ENCODE results near the gene CUX1. TPM values are rescaled to one million over a fixed set of nuclear protein-coding genes. Genes with fewer than 3 reads are reported as not detected.
"Not testable (repeated sequence)": the region's sequence is repeated elsewhere in the genome, so short reads cannot be mapped to it uniquely, and the experiment has no call there.

CUX1 gene
- total and polyA plus RNA-seq, 4 donors = 40.5 to 138 (median 69.1) TPM

- Histone ChIP-seq H3K27ac (ENCODE audit: low read depth in 1 of 2, low read length in 1 of 2) (no peak overlapping the region), H3K4me1 (ENCODE audit: control insufficient read depth in 5 of 5, insufficient read depth in 5 of 5, low read length in 5 of 5) (peaks cover 0 to 4% (median 0%) of the 10 kb centered on the region in 5 donors), H3K9me3 (ENCODE audit: control insufficient read depth in 4 of 4, insufficient read depth in 3 of 4, low read length in 3 of 4) (no peaks in the 10 kb centered on the region), H3K36me3 (ENCODE audit: control insufficient read depth in 4 of 4, insufficient read depth in 4 of 4, low read length in 4 of 4) (peaks cover 0 to 7% (median 0%) of the 10 kb centered on the region in 4 donors), H3K4me3 (no peak overlapping the region), H3K27me3 (ENCODE audit: control insufficient read depth in 3 of 3, insufficient read depth in 3 of 3, low read length in 2 of 3) (no peaks in the 10 kb centered on the region), H3K9ac (ENCODE audit: insufficient read depth in 1 of 2, low read length in 2 of 2) (no peak overlapping the region)
- DNase-seq = no peak
- ATAC-seq (ENCODE audit: insufficient read depth, low FRiP score) = no peak
- no peak for TF ChIP-seq CTCF (IDR thresholded peaks at IDR 0.05; ENCODE audit: control extremely low read depth, extremely low read depth)
- WGBS, 2 donors = 97% methylated on average over 14 of the region's 14 CpGs
Observed at GRCh38 chr7:101832685-101833375, 15.4 kb downstream of the CUX1 start.

GRCh38 chr7:101833799-101834198 lies 16.4 kb downstream of the CUX1 start:
- Histone ChIP-seq H3K27ac (ENCODE audit: low read depth in 1 of 2, low read length in 1 of 2) (no peak overlapping the region), H3K36me3 (ENCODE audit: control insufficient read depth in 4 of 4, insufficient read depth in 4 of 4, low read length in 4 of 4) (peaks cover 0 to 7% (median 0%) of the 10 kb centered on the region in 4 donors), H3K9me3 (ENCODE audit: control insufficient read depth in 4 of 4, insufficient read depth in 3 of 4, low read length in 3 of 4) (no peaks in the 10 kb centered on the region), H3K4me1 (ENCODE audit: control insufficient read depth in 5 of 5, insufficient read depth in 5 of 5, low read length in 5 of 5) (peaks cover 0 to 4% (median 0%) of the 10 kb centered on the region in 5 donors), H3K9ac (ENCODE audit: insufficient read depth in 1 of 2, low read length in 2 of 2) (no peak overlapping the region), H3K27me3 (ENCODE audit: control insufficient read depth in 3 of 3, insufficient read depth in 3 of 3, low read length in 2 of 3) (no peaks in the 10 kb centered on the region), H3K4me3 (no peak overlapping the region)
- DNase-seq (no peak), ATAC-seq (ENCODE audit: insufficient read depth, low FRiP score) (no peak)
- 88 to 94% methylated on average over 9 of the region's 9 CpGs for WGBS, 2 donors
- TF ChIP-seq CTCF (IDR thresholded peaks at IDR 0.05; ENCODE audit: control extremely low read depth, extremely low read depth) = no peak

GRCh38 chr7:101835136-101835535 lies 17.7 kb downstream of the CUX1 start:
- WGBS, 2 donors = 98 to 99% methylated on average over 12 of the region's 12 CpGs
- no peak overlapping the region for H3K27ac ChIP-seq (ENCODE audit: low read depth in 1 of 2, low read length in 1 of 2)
- ATAC-seq (ENCODE audit: insufficient read depth, low FRiP score) (no peak), DNase-seq (no peak)
- no peak overlapping the region for H3K9ac ChIP-seq (ENCODE audit: insufficient read depth in 1 of 2, low read length in 2 of 2)
- peaks cover 0 to 3% (median 0%) of the 10 kb centered on the region in 5 donors for H3K4me1 ChIP-seq (ENCODE audit: control insufficient read depth in 5 of 5, insufficient read depth in 5 of 5, low read length in 5 of 5)
- no peak for TF ChIP-seq CTCF (IDR thresholded peaks at IDR 0.05; ENCODE audit: control extremely low read depth, extremely low read depth)
- no peaks in the 10 kb centered on the region for H3K9me3 ChIP-seq (ENCODE audit: control insufficient read depth in 4 of 4, insufficient read depth in 3 of 4, low read length in 3 of 4)
- peaks cover 0 to 7% (median 0%) of the 10 kb centered on the region in 4 donors for H3K36me3 ChIP-seq (ENCODE audit: control insufficient read depth in 4 of 4, insufficient read depth in 4 of 4, low read length in 4 of 4)
- no peak overlapping the region for H3K4me3 ChIP-seq
- H3K27me3 ChIP-seq (ENCODE audit: control insufficient read depth in 3 of 3, insufficient read depth in 3 of 3, low read length in 2 of 3) = no peaks in the 10 kb centered on the region

GRCh38 chr7:101837433-101837832 lies 20.0 kb downstream of the CUX1 start:
- not testable (repeated sequence) for H3K4me1 ChIP-seq (ENCODE audit: control insufficient read depth in 5 of 5, insufficient read depth in 5 of 5, low read length in 5 of 5); H3K9ac ChIP-seq (ENCODE audit: insufficient read depth in 1 of 2, low read length in 2 of 2); ATAC-seq (ENCODE audit: insufficient read depth, low FRiP score); H3K4me3 ChIP-seq; H3K27ac ChIP-seq (ENCODE audit: low read depth in 1 of 2, low read length in 1 of 2); H3K27me3 ChIP-seq (ENCODE audit: control insufficient read depth in 3 of 3, insufficient read depth in 3 of 3, low read length in 2 of 3); H3K9me3 ChIP-seq (ENCODE audit: control insufficient read depth in 4 of 4, insufficient read depth in 3 of 4, low read length in 3 of 4); H3K36me3 ChIP-seq (ENCODE audit: control insufficient read depth in 4 of 4, insufficient read depth in 4 of 4, low read length in 4 of 4); DNase-seq
- 96 to 97% methylated on average over 7 of the region's 7 CpGs for WGBS, 2 donors
